HuH-7 (cell line): ENCODE data around the gene QKI.
A peak's percentile ranks its signal among the peaks of the same experiment; 100 is the strongest.
"Not testable (repeated sequence)": the region's sequence is repeated elsewhere in the genome, so short reads cannot be mapped to it uniquely, and the experiment has no call there.

Source experiments
- DNase-seq: peaks from one replicate; pipeline ENCODE4 v3.0.0; 2011; ENCODE audit warnings: low spot score

The QKI gene

GRCh38 chr6:163414946-163415619 is 565 bp downstream of the QKI start:
- no peak for DNase-seq

GRCh38 chr6:163415620-163416556 is 1.4 kb downstream of the QKI start:
- peak; percentile 56 for DNase-seq

- DNase-seq, result peak; percentile 58
These were observed 2.2 kb downstream of the QKI start for GRCh38 chr6:163416557-163417253.

- no peak for DNase-seq
These were observed 3.1 kb downstream of the QKI start for GRCh38 chr6:163417595-163417994.

GRCh38 chr6:163418311-163419029 is 4.0 kb downstream of the QKI start:
- DNase-seq, result no peak

GRCh38 chr6:163419413-163420288 is 5.1 kb downstream of the QKI start:
- no peak for DNase-seq

- no peak for DNase-seq
These were observed 5.7 kb downstream of the QKI start for GRCh38 chr6:163420289-163420614.

GRCh38 chr6:163422550-163422949 is 8.0 kb downstream of the QKI start:
- no peak for DNase-seq

- no peak for DNase-seq
These were observed 9.2 kb downstream of the QKI start for GRCh38 chr6:163423696-163424095.

- no peak for DNase-seq
These were observed 13.2 kb downstream of the QKI start for GRCh38 chr6:163427498-163428254.

- no peak for DNase-seq
These were observed 13.9 kb downstream of the QKI start for GRCh38 chr6:163428373-163428772.

- DNase-seq, result no peak
These were observed 15.4 kb downstream of the QKI start for GRCh38 chr6:163429858-163430448.

GRCh38 chr6:163432300-163432699 is 17.8 kb downstream of the QKI start:
- DNase-seq, result no peak

- not testable (repeated sequence) for DNase-seq
These were observed 19.0 kb downstream of the QKI start for GRCh38 chr6:163433486-163433885.

GRCh38 chr6:163435023-163435422 is 20.5 kb downstream of the QKI start:
- DNase-seq, result no peak

- DNase-seq, result no peak
These were observed 22.3 kb downstream of the QKI start for GRCh38 chr6:163436843-163437242.

- DNase-seq, result no peak
These were observed 22.9 kb downstream of the QKI start for GRCh38 chr6:163437466-163437865.

GRCh38 chr6:163438298-163438939 is 23.9 kb downstream of the QKI start:
- DNase-seq, result no peak

- DNase-seq, result no peak
These were observed 24.4 kb downstream of the QKI start for GRCh38 chr6:163438940-163439335.
